ENCODE data around the gene PRSS56. TPM values are rescaled to one million over a fixed set of nuclear protein-coding genes. Genes with fewer than 3 reads are reported as not detected.
"Not testable (repeated sequence)": the region's sequence is repeated elsewhere in the genome, so short reads cannot be mapped to it uniquely, and the experiment has no call there.

PRSS56 gene
- total RNA-seq, 1 donor, result not detected

DNA sequence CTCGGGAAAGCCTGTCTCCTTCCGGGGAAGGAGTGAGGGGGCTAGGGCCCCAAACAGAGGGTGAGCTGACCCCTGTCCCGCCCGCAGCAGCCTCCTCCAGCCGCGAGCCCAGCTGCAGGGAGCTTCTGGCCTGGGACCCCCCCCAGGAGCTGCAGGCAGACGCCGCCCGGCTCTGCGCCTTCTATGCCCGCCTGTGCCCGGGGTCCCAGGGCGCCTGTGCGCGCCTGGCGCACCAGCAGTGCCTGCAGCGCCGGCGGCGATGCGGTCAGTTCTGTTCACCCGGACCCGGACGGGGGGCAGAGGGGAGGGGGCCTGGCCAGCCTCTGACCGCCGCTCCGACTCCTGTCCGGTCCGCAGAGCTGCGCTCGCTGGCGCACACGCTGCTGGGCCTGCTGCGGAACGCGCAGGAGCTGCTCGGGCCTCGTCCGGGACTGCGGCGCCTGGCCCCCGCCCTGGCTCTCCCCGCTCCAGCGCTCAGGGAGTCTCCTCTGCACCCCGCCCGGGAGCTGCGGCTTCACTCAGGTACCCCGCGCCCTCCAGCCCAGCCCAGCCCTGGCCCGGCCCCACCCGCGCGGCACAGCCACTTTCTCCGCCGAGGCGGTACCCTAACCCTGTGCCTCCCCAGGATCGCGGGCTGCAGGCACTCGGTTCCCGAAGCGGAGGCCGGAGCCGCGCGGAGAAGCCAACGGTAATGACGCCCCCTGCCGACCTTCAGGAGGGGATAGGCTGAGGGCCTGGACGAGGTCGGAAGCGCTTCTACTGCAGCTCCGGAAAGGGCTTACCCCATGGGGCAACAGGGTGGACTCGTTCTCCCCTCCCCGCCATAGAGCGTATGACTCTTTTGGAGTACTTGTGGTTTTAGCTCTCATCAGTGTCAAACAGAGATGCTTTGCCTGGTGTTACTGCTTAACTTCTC is 3.8 kb downstream of the PRSS56 start:
- Histone ChIP-seq H3K4me1 (ENCODE audit: insufficient read depth, low read length) (peaks cover 24% of the 10 kb centered on the region), H3K4me3 (ENCODE audit: low read length) (no peak overlapping the region), H3K27me3 (ENCODE audit: insufficient read depth, low read length) (peaks cover 28% of the 10 kb centered on the region), H3K9me3 (ENCODE audit: low read depth, low read length) (no peaks in the 10 kb centered on the region)

DNA sequence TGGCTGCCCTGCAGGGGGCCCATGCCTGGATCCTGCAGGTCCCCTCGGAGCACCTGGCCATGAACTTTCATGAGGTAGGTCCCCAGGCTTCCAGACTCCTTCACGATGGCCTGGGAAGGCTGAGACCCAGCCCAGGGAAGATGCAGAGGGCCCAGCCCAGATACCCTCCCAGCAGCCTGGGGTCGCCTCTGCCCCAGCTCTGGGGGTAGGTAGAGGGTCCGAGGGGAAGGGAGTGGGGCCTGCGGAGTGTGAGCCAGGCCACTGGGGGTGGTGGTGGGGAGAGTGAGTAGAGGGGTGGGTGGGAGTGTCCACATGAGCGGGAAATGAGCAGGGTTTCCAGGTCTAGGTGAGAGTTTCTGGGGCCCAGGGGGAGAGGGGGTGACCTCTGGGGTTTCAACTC is 4.6 kb downstream of the PRSS56 start:
- Histone ChIP-seq H3K4me3 (ENCODE audit: low read length) (no peak overlapping the region), H3K9me3 (ENCODE audit: low read depth, low read length) (no peaks in the 10 kb centered on the region), H3K27me3 (ENCODE audit: insufficient read depth, low read length) (peaks cover 28% of the 10 kb centered on the region), H3K4me1 (ENCODE audit: insufficient read depth, low read length) (peaks cover 24% of the 10 kb centered on the region)

DNA sequence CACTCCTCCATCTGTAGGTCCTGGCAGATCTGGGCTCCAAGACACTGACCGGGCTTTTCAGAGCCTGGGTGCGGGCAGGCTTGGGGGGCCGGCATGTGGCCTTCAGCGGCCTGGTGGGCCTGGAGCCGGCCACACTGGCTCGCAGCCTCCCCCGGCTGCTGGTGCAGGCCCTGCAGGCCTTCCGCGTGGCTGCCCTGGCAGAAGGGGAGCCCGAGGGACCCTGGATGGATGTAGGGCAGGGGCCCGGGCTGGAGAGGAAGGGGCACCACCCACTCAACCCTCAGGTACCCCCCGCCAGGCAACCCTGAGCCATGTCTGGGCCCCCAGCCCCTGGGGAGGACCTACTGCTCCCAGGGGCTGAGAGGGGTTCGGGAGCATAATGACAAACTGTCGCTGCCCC is 5.0 kb downstream of the PRSS56 start:
- Histone ChIP-seq H3K4me3 (ENCODE audit: low read length) (no peak overlapping the region), H3K9me3 (ENCODE audit: low read depth, low read length) (no peaks in the 10 kb centered on the region), H3K4me1 (ENCODE audit: insufficient read depth, low read length) (peaks cover 24% of the 10 kb centered on the region), H3K27me3 (ENCODE audit: insufficient read depth, low read length) (peaks cover 28% of the 10 kb centered on the region)

DNA sequence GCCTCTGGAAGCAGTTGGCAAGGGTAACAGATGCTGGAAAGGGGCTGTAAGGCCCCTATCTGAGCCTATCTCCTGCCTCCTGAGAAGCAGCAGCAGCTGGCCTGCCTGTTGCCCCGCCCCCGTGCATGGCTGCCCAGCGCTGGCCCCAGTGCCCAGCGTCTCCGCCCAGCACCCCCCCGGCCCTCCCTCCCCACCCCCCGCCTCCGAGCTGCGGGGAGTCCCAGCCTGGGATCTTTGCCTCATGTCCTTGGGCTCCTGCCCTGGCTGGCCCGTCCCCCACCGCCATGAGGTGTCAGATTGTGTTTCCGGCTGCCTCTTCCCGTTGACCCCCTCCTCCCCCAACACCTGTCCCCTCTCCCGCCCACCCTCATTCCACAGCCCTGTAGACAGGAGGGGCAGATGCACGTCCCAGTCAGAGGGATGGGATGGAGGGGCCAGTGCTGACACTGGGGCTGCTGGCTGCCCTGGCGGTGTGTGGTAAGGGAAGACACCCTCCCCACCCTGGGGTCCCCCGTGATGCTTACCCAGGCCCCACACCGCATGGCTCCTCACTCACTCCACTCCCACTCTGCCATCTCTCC is 5.7 kb downstream of the PRSS56 start, which contains the start of gene CHRND:
Gene CHRND (plus strand): TSS at position 370 of the 581 bp plus-strand sequence. CDS start 56 bp downstream, at position 426.
- H3K4me1 ChIP-seq (ENCODE audit: insufficient read depth, low read length), result peaks cover 24% of the 10 kb centered on the region
- H3K4me3 ChIP-seq (ENCODE audit: low read length), result no peak within 1 kb of the TSS
- H3K9me3 ChIP-seq (ENCODE audit: low read depth, low read length), result no peaks in the 10 kb centered on the region
- H3K27me3 ChIP-seq (ENCODE audit: insufficient read depth, low read length), result peaks cover 28% of the 10 kb centered on the region

DNA sequence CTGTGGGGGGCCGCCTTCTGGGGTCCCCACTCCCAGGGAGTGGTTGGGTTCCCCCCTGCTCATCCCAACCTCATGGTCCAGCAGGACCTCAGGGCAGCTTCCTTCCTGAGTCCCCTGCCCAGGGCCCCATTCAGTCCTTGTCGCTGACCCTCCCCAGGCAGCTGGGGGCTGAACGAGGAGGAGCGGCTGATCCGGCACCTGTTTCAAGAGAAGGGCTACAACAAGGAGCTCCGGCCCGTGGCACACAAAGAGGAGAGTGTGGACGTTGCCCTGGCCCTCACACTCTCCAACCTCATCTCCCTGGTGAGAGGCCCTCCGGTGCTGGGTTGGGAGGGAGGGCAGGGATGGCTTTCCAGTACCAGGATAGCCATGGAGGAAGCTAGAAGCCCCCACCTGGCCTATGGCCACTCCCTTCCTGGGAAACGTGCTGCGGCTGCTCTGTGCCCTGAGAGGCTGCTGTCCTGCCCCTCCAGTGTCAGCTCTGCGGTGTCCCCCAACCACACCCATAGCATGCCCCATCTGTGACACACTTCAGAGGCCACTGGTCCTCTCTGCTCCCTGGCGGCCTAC is 6.3 kb downstream of the PRSS56 start:
- Histone ChIP-seq H3K9me3 (ENCODE audit: low read depth, low read length) (no peaks in the 10 kb centered on the region), H3K27me3 (ENCODE audit: insufficient read depth, low read length) (peaks cover 25% of the 10 kb centered on the region), H3K4me3 (ENCODE audit: low read length) (no peak overlapping the region), H3K4me1 (ENCODE audit: insufficient read depth, low read length) (peaks cover 24% of the 10 kb centered on the region)

DNA sequence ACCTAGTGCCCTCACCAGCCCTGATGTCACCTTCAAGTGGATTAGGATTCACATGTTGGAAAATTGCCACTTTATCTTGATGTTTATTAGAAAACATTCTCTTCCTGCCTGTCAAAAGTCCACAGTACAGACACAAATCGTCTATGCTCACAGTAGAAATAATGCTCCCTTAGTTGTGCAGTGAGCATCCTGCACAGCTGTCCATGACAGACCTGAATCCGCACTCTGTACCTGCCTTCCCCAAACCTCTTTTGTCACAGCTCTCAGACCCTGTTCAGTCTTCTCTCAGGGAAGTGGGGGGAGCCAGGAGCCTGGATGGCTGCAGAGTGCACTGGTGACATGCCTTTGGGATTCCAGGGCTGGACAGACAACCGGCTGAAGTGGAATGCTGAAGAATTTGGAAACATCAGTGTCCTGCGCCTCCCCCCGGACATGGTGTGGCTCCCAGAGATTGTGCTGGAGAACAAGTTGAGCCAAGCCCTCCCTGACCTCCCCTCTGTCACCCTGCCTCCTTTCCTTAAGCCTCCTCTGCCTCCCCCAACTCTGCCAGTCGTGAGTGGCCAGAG is 7.8 kb downstream of the PRSS56 start:
- no peak overlapping the region for H3K4me3 ChIP-seq (ENCODE audit: low read length)
- H3K27me3 ChIP-seq (ENCODE audit: insufficient read depth, low read length), result peaks cover 16% of the 10 kb centered on the region
- no peaks in the 10 kb centered on the region for H3K9me3 ChIP-seq (ENCODE audit: low read depth, low read length)
- peaks cover 13% of the 10 kb centered on the region for H3K4me1 ChIP-seq (ENCODE audit: insufficient read depth, low read length)

DNA sequence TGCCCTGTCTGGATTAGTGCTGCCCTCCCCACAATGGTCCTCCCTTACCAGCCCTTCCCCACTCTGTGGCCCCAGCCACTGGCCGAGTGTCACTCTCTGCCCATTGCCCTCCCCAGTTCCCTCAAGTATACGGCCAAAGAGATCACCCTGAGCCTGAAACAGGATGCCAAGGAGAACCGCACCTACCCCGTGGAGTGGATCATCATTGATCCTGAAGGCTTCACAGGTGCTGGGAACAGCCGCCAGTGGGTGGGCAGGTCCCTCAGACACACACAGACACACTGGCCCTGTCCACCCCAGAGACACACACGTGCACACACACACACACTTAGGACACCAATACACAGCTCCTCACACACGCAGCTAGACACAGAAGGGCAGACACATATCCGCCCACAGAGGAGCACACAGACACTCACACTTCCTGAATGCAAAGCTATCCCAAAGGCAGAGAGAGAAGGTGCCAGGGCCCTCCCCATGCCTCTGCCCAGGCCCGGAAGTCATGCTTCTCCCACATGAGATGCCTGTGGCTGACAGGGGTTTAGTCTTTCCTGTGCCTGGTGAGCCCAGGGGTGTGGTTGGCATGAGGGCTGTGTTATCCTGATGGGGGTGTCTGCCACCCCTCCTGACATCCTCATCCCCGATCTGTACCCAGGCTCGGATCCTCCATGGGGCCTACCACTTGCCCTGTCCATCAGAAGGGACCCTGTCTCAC is 8.7 kb downstream of the PRSS56 start:
- Histone ChIP-seq H3K9me3 (ENCODE audit: low read depth, low read length) (no peaks in the 10 kb centered on the region), H3K4me1 (ENCODE audit: insufficient read depth, low read length) (peaks cover 4% of the 10 kb centered on the region), H3K27me3 (ENCODE audit: insufficient read depth, low read length) (peaks cover 10% of the 10 kb centered on the region), H3K4me3 (ENCODE audit: low read length) (no peak overlapping the region)

DNA sequence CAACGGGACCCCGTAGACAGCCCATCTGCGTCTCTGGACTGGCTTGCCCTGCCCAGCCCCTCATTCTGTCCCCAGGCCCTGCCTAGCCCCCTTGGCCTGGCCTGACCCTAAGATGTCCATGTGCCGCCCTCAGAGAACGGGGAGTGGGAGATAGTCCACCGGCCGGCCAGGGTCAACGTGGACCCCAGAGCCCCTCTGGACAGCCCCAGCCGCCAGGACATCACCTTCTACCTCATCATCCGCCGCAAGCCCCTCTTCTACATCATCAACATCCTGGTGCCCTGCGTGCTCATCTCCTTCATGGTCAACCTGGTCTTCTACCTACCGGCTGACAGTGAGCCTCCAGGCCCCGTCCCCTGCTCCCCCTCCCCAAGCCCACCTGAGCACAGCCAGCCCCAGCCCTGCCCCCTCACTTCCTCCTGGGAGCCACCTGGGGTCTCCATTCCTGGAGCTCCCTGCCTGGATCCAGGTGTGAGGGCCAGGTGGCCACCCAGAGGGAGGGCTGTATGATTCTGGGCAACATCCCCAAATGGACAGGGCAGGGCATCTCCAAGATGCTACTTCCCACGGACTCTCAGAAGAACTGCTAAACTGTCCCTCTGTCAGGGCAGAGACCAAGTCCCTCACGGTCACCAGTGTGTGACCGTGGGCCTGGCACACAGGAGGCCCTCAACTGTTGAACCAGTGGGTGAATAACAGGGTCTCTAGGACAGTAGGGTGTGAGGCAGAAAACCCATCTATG is 9.8 kb downstream of the PRSS56 start:
- H3K27me3 ChIP-seq (ENCODE audit: insufficient read depth, low read length), result peaks cover 2% of the 10 kb centered on the region
- no peaks in the 10 kb centered on the region for H3K9me3 ChIP-seq (ENCODE audit: low read depth, low read length)
- H3K4me3 ChIP-seq (ENCODE audit: low read length), result no peak overlapping the region
- H3K4me1 ChIP-seq (ENCODE audit: insufficient read depth, low read length), result no peaks in the 10 kb centered on the region

DNA sequence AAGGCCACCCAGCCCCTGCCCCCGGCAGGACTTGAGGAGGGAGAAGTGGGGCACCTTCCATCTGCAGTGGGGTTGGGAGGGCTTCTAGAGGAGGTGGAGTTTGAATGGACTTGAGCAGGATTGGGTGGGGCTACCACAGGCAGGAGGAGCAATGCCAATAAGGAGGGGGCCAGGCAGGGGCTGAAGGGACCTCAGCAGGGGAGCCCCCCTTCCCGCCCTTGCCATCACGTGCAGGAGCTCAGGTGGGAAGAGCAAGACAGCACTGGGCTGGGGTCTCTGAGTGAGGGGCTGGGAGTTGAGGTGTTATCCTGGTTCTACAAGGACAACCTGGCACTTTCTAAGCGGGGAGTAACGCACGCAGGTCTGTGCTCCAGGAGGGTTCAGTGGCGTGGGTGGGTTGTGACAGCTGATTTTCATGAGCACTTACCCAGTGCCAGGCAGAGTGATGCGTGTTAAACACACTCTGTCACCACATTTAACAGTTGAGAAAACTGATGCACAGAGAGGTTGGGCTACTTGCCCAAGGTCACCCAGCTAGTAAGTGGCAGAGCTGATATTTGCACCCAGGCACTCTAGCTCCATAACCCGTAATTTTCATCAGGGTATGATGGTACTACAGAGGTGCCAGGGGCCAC is 10.6 kb downstream of the PRSS56 start:
- H3K4me3 ChIP-seq (ENCODE audit: low read length), result no peak overlapping the region
- H3K27me3 ChIP-seq (ENCODE audit: insufficient read depth, low read length), result no peaks in the 10 kb centered on the region
- no peaks in the 10 kb centered on the region for H3K4me1 ChIP-seq (ENCODE audit: insufficient read depth, low read length)
- H3K9me3 ChIP-seq (ENCODE audit: low read depth, low read length), result no peaks in the 10 kb centered on the region

DNA sequence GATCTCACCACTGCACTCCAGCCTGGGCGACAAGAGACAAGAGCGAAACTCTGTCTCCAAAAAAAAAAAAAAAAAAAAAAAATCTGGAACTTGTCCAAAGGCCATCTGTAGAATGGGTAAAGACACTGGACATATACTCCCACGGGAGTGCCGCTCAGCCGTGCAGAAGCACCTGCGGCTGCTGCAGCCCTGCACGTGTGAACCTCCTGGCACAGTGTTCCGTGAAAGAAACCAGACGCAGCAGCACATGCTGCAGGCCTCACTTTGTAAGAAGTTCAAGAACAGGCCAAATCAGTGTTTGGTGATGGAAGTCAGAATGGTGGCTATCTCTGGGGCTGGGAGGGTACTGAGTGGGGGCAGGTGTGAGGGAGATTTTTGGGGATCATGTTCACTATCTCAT is 12.2 kb downstream of the PRSS56 start:
- Histone ChIP-seq H3K4me3 (ENCODE audit: low read length) (no peak overlapping the region), H3K9me3 (ENCODE audit: low read depth, low read length) (no peaks in the 10 kb centered on the region)

DNA sequence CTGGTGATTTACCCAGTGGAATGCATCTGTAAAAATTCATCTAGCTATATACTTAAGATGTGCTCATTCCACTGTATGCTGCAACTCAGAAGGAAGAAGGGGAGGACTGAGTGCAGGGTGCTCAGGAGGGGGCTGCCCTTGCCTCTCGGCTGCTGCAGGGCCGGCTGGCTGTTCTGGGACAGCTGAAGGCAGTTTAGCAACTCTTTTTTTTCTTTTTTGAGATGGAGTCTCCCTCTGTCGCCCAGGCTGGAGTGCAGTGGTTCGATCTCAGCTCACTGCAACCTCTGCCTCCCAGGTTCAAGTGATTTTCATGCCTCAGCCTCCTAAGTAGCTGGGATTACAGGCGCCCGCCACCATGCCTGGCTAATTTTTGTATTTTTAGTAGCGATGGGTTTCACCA is 12.6 kb downstream of the PRSS56 start:
- H3K4me3 ChIP-seq (ENCODE audit: low read length); H3K9me3 ChIP-seq (ENCODE audit: low read depth, low read length); H3K4me1 ChIP-seq (ENCODE audit: insufficient read depth, low read length); H3K27me3 ChIP-seq (ENCODE audit: insufficient read depth, low read length): not testable (repeated sequence)

More for the DNA sequence above, 12.2 kb downstream of the PRSS56 start:
- Histone ChIP-seq H3K4me1 (ENCODE audit: insufficient read depth, low read length) (no peaks in the 10 kb centered on the region), H3K27me3 (ENCODE audit: insufficient read depth, low read length) (no peaks in the 10 kb centered on the region)

DNA sequence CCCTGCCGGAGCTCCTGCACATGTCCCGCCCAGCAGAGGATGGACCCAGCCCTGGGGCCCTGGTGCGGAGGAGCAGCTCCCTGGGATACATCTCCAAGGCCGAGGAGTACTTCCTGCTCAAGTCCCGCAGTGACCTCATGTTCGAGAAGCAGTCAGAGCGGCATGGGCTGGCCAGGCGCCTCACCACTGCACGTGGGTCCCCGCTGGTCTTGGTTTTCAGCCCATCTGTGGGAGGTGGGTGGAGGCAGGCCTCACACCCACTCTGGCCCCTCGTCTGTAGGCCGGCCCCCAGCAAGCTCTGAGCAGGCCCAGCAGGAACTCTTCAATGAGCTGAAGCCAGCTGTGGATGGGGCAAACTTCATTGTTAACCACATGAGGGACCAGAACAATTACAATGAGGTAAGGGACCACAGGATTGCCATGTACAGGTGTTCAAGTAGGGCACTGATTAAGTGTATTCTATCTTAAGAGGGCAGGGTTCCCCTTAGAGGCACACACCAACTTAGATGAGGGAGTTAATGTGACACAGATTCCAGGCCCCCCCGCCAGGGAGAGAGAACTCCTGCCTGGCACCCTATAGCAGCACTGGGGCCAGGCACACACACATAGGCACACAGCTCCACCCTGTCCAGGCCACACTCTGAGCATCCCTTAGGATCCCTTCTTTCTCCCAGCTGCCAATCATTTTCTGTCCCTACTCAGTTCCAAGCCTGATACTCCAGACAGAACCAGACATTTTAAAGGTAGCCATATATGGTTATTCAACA is 13.9 kb downstream of the PRSS56 start:
- Histone ChIP-seq H3K27me3 (ENCODE audit: insufficient read depth, low read length) (no peaks in the 10 kb centered on the region), H3K4me1 (ENCODE audit: insufficient read depth, low read length) (peaks cover 10% of the 10 kb centered on the region), H3K4me3 (ENCODE audit: low read length) (no peak overlapping the region), H3K9me3 (ENCODE audit: low read depth, low read length) (no peaks in the 10 kb centered on the region)

DNA sequence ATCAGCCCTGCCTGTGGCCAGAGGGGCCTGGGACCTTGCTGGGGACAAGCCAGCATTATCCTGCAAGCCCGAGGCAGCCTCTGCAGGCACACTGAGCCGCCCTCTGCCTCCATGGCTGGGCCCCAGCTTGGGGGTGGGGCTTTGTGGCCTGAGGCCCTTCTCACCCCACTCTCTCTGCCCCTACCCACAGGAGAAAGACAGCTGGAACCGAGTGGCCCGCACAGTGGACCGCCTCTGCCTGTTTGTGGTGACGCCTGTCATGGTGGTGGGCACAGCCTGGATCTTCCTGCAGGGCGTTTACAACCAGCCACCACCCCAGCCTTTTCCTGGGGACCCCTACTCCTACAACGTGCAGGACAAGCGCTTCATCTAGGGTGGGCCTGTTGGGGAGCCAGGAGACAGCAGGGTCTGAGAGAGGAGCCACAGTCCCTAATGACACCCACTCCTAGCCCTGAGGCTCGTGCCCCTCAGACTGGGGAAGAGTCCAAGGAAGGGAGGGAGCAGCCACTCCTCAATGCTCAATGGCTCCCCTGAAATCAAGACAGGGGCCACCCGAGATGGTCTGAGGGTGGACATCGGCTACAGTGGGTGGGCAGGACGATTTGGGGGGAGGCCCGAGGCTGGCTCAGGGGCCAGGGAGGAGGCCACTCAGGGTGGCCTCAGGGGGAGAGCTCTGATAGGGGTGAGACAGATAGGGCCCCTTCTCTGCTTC is 14.9 kb downstream of the PRSS56 start:
- Histone ChIP-seq H3K4me1 (ENCODE audit: insufficient read depth, low read length) (peaks cover 15% of the 10 kb centered on the region), H3K27me3 (ENCODE audit: insufficient read depth, low read length) (no peaks in the 10 kb centered on the region)

More for the DNA sequence above, 14.9 kb downstream of the PRSS56 start:
- no peaks in the 10 kb centered on the region for H3K9me3 ChIP-seq (ENCODE audit: low read depth, low read length)
- no peak overlapping the region for H3K4me3 ChIP-seq (ENCODE audit: low read length)

All from mononuclear cell (primary cell).